ENCODE results near the gene RABEP1. TPM values are rescaled to one million over a fixed set of nuclear protein-coding genes. Genes with fewer than 3 reads are reported as not detected.

The RABEP1 gene
- polyA plus RNA-seq, 4 donors, result 14.5 to 37.1 (median 16.0) TPM

GRCh38 chr17:5330981-5331380 lies 48.9 kb downstream of the RABEP1 start:
- Histone ChIP-seq H3K27ac (ENCODE audit: low read depth in 1 of 3, low read length in 2 of 3) (no peak overlapping the region), H3K4me3 (ENCODE audit: low read depth in 1 of 3, low read length in 3 of 3) (no peak overlapping the region), H3K36me3 (ENCODE audit: control insufficient read depth in 3 of 3, insufficient read depth in 2 of 3, low read depth in 1 of 3, low read length in 3 of 3) (peaks cover 0 to 11% (median 2%) of the 10 kb centered on the region in 3 donors), H3K27me3 (ENCODE audit: control insufficient read depth in 3 of 3, insufficient read depth in 3 of 3, low read length in 3 of 3) (no peaks in the 10 kb centered on the region), H3K4me1 (ENCODE audit: control insufficient read depth in 3 of 3, insufficient read depth in 2 of 3, low read depth in 1 of 3, low read length in 2 of 3) (no peaks in the 10 kb centered on the region), H3K9me3 (ENCODE audit: control insufficient read depth in 2 of 2, insufficient read depth in 1 of 2, low read depth in 1 of 2, low read length in 1 of 2) (no peaks in the 10 kb centered on the region)
- WGBS, 3 donors, result 82 to 95% (median 94%) methylated on average over 2 of the region's 2 CpGs
- DNase-seq (no peak), FAIRE-seq (no peak)

DNA sequence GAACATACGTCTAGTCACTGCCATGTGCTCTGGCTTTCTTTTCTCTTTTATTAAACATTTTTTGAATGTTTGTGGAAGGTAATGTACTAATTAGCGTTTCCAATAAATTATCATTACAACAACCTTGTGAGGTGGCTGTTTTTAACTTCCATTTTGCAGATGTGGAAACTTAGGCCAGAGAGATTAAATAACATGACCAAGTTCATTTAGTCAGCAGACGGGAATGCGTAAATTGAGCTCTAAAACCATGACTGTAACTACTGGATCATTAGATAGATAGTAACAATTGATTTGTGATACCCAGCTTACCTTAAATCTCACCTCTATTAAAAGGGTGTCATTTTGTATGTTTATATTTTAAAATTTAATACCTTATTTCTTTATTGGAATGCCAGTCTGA lies 49.4 kb downstream of the RABEP1 start:
- Histone ChIP-seq H3K27me3 (ENCODE audit: control insufficient read depth in 3 of 3, insufficient read depth in 3 of 3, low read length in 3 of 3) (no peaks in the 10 kb centered on the region), H3K4me1 (ENCODE audit: control insufficient read depth in 3 of 3, insufficient read depth in 2 of 3, low read depth in 1 of 3, low read length in 2 of 3) (no peaks in the 10 kb centered on the region), H3K27ac (ENCODE audit: low read depth in 1 of 3, low read length in 2 of 3) (no peak overlapping the region), H3K4me3 (ENCODE audit: low read depth in 1 of 3, low read length in 3 of 3) (no peak overlapping the region), H3K9me3 (ENCODE audit: control insufficient read depth in 2 of 2, insufficient read depth in 1 of 2, low read depth in 1 of 2, low read length in 1 of 2) (no peaks in the 10 kb centered on the region), H3K36me3 (ENCODE audit: control insufficient read depth in 3 of 3, insufficient read depth in 2 of 3, low read depth in 1 of 3, low read length in 3 of 3) (peaks cover 0 to 11% (median 2%) of the 10 kb centered on the region in 3 donors)
- DNase-seq, result no peak
- FAIRE-seq, result no peak
- 93 to 98% (median 98%) methylated on average over 4 of the region's 4 CpGs for WGBS, 3 donors

DNA sequence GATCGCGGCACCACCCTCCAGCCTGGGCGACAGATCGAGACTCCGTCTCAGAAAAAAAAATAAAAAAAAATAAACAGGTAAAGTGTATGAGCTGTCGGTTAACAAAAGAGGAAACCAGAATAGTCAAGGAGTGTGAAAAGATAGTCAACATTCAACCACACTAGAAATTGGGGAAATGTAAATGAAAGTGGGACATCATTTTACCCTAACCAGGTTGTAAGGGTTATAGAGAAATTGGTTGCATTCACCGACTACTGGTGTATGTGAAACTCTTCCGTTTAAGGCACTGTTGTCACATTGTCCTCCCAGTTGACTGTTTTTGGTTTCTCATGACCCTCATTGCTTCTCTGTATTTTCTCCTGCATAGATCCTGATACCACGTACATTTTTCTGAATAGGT lies 62.8 kb downstream of the RABEP1 start:
- 91 to 98% (median 94%) methylated on average over 9 of the region's 9 CpGs for WGBS, 3 donors

GRCh38 chr17:5352681-5353289 lies 70.7 kb downstream of the RABEP1 start:
- Histone ChIP-seq H3K27me3 (ENCODE audit: control insufficient read depth in 3 of 3, insufficient read depth in 3 of 3, low read length in 3 of 3) (no peaks in the 10 kb centered on the region), H3K36me3 (ENCODE audit: control insufficient read depth in 3 of 3, insufficient read depth in 2 of 3, low read depth in 1 of 3, low read length in 3 of 3) (peaks cover 14 to 35% (median 30%) of the 10 kb centered on the region in 3 donors), H3K4me3 (ENCODE audit: low read depth in 1 of 3, low read length in 3 of 3) (no peak overlapping the region), H3K4me1 (ENCODE audit: control insufficient read depth in 3 of 3, insufficient read depth in 2 of 3, low read depth in 1 of 3, low read length in 2 of 3) (no peaks in the 10 kb centered on the region), H3K27ac (ENCODE audit: low read depth in 1 of 3, low read length in 2 of 3) (no peak overlapping the region), H3K9me3 (ENCODE audit: control insufficient read depth in 2 of 2, insufficient read depth in 1 of 2, low read depth in 1 of 2, low read length in 1 of 2) (no peaks in the 10 kb centered on the region)
- FAIRE-seq (no peak), DNase-seq (no peak)
- WGBS, 3 donors, result 89 to 93% (median 92%) methylated on average over 4 of the region's 4 CpGs

More for the DNA sequence above, 62.8 kb downstream of the RABEP1 start:
- FAIRE-seq (no peak), DNase-seq (no peak)
- H3K9me3 ChIP-seq (ENCODE audit: control insufficient read depth in 2 of 2, insufficient read depth in 1 of 2, low read depth in 1 of 2, low read length in 1 of 2), result no peaks in the 10 kb centered on the region
- H3K27me3 ChIP-seq (ENCODE audit: control insufficient read depth in 3 of 3, insufficient read depth in 3 of 3, low read length in 3 of 3), result no peaks in the 10 kb centered on the region
- peaks cover 7 to 19% (median 11%) of the 10 kb centered on the region in 3 donors for H3K36me3 ChIP-seq (ENCODE audit: control insufficient read depth in 3 of 3, insufficient read depth in 2 of 3, low read depth in 1 of 3, low read length in 3 of 3)
- no peaks in the 10 kb centered on the region for H3K4me1 ChIP-seq (ENCODE audit: control insufficient read depth in 3 of 3, insufficient read depth in 2 of 3, low read depth in 1 of 3, low read length in 2 of 3)
- no peak overlapping the region for H3K27ac ChIP-seq (ENCODE audit: low read depth in 1 of 3, low read length in 2 of 3)
- no peak overlapping the region for H3K4me3 ChIP-seq (ENCODE audit: low read depth in 1 of 3, low read length in 3 of 3)

DNA sequence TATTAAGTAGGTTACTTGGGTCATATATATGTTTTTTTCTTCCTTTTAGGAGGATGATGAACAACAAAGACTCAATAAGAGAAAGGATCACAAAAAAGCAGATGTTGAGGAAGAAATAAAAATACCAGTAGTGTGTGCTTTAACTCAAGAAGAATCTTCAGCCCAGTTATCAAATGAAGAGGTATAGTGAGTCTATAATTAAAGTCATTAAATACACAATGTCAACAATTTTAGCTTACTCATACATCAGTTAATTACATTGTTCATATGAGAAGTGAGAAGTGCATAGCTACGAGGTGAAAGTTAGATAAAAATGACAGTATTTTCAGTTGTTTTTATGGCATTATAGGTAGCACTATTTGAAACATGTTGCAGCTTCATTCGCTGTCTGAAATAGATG lies 72.2 kb downstream of the RABEP1 start:
- Histone ChIP-seq H3K27me3 (ENCODE audit: control insufficient read depth in 3 of 3, insufficient read depth in 3 of 3, low read length in 3 of 3) (no peaks in the 10 kb centered on the region), H3K36me3 (ENCODE audit: control insufficient read depth in 3 of 3, insufficient read depth in 2 of 3, low read depth in 1 of 3, low read length in 3 of 3) (peaks cover 16 to 39% (median 31%) of the 10 kb centered on the region in 3 donors), H3K4me1 (ENCODE audit: control insufficient read depth in 3 of 3, insufficient read depth in 2 of 3, low read depth in 1 of 3, low read length in 2 of 3) (no peaks in the 10 kb centered on the region), H3K9me3 (ENCODE audit: control insufficient read depth in 2 of 2, insufficient read depth in 1 of 2, low read depth in 1 of 2, low read length in 1 of 2) (no peaks in the 10 kb centered on the region), H3K27ac (ENCODE audit: low read depth in 1 of 3, low read length in 2 of 3) (no peak overlapping the region), H3K4me3 (ENCODE audit: low read depth in 1 of 3, low read length in 3 of 3) (no peak overlapping the region)
- no peak for FAIRE-seq
- WGBS, 3 donors, result 76 to 84% (median 77%) methylated on average over 2 of the region's 2 CpGs
- no peak for DNase-seq

DNA sequence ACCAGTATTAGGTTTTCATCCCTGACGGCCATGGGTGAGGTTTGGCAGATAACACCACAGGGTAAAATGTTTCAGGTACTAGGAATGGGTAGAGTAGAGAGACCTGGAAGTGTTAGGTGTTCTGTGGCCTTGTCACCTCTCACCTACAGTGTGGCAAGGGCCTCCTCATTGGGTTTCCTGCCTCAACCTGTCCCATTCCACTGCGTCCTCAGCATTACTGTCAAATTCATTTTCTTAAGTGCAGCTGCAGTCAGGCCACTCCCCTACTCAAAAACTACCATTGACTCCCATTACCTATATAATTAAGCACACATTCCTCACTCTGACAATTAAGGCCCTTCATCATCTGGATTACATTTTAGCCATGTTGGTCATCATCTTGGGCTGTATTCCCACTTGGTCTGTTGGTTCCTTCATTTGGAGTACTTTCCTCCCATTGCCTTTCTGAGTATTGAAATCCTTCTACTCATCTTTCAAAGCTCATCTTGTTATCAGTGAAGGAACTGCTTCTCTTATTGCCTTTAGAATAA lies 72.9 kb downstream of the RABEP1 start:
- H3K27ac ChIP-seq (ENCODE audit: low read depth in 1 of 3, low read length in 2 of 3), result no peak overlapping the region
- no peak for DNase-seq
- 84 to 87% (median 84%) methylated on average over 2 of the region's 2 CpGs for WGBS, 3 donors
- H3K9me3 ChIP-seq (ENCODE audit: control insufficient read depth in 2 of 2, insufficient read depth in 1 of 2, low read depth in 1 of 2, low read length in 1 of 2), result no peaks in the 10 kb centered on the region
- no peaks in the 10 kb centered on the region for H3K27me3 ChIP-seq (ENCODE audit: control insufficient read depth in 3 of 3, insufficient read depth in 3 of 3, low read length in 3 of 3)
- H3K4me1 ChIP-seq (ENCODE audit: control insufficient read depth in 3 of 3, insufficient read depth in 2 of 3, low read depth in 1 of 3, low read length in 2 of 3), result no peaks in the 10 kb centered on the region
- H3K4me3 ChIP-seq (ENCODE audit: low read depth in 1 of 3, low read length in 3 of 3), result no peak overlapping the region
- H3K36me3 ChIP-seq (ENCODE audit: control insufficient read depth in 3 of 3, insufficient read depth in 2 of 3, low read depth in 1 of 3, low read length in 3 of 3), result peaks cover 16 to 39% (median 29%) of the 10 kb centered on the region in 3 donors
- no peak for FAIRE-seq

GRCh38 chr17:5355421-5356129 lies 73.5 kb downstream of the RABEP1 start:
- Histone ChIP-seq H3K27me3 (ENCODE audit: control insufficient read depth in 3 of 3, insufficient read depth in 3 of 3, low read length in 3 of 3) (no peaks in the 10 kb centered on the region), H3K27ac (ENCODE audit: low read depth in 1 of 3, low read length in 2 of 3) (no peak overlapping the region), H3K36me3 (ENCODE audit: control insufficient read depth in 3 of 3, insufficient read depth in 2 of 3, low read depth in 1 of 3, low read length in 3 of 3) (peaks cover 17 to 40% (median 26%) of the 10 kb centered on the region in 3 donors), H3K4me1 (ENCODE audit: control insufficient read depth in 3 of 3, insufficient read depth in 2 of 3, low read depth in 1 of 3, low read length in 2 of 3) (no peaks in the 10 kb centered on the region), H3K4me3 (ENCODE audit: low read depth in 1 of 3, low read length in 3 of 3) (no peak overlapping the region), H3K9me3 (ENCODE audit: control insufficient read depth in 2 of 2, insufficient read depth in 1 of 2, low read depth in 1 of 2, low read length in 1 of 2) (no peaks in the 10 kb centered on the region)
- 80 to 94% (median 90%) methylated on average over 3 of the region's 3 CpGs for WGBS, 3 donors
- FAIRE-seq (no peak), DNase-seq (no peak)

GRCh38 chr17:5361426-5361825 lies 79.3 kb downstream of the RABEP1 start:
- no peak for FAIRE-seq
- peaks cover 18 to 43% (median 18%) of the 10 kb centered on the region in 3 donors for H3K36me3 ChIP-seq (ENCODE audit: control insufficient read depth in 3 of 3, insufficient read depth in 2 of 3, low read depth in 1 of 3, low read length in 3 of 3)
- no peaks in the 10 kb centered on the region for H3K4me1 ChIP-seq (ENCODE audit: control insufficient read depth in 3 of 3, insufficient read depth in 2 of 3, low read depth in 1 of 3, low read length in 2 of 3)
- no peak overlapping the region for H3K4me3 ChIP-seq (ENCODE audit: low read depth in 1 of 3, low read length in 3 of 3)
- DNase-seq, result no peak
- H3K27me3 ChIP-seq (ENCODE audit: control insufficient read depth in 3 of 3, insufficient read depth in 3 of 3, low read length in 3 of 3), result no peaks in the 10 kb centered on the region
- H3K9me3 ChIP-seq (ENCODE audit: control insufficient read depth in 2 of 2, insufficient read depth in 1 of 2, low read depth in 1 of 2, low read length in 1 of 2), result no peaks in the 10 kb centered on the region
- no peak overlapping the region for H3K27ac ChIP-seq (ENCODE audit: low read depth in 1 of 3, low read length in 2 of 3)
- 81 to 85% (median 84%) methylated on average over 9 of the region's 9 CpGs for WGBS, 3 donors

Measured in small intestine (tissue), 7 donors.